Measurements from ENCODE around the gene BTBD9.

GRCh38 chr6:38543022-38543421, 96.7 kb downstream of the BTBD9 start:
- no peak for TF ChIP-seq EZH2 (IDR thresholded peaks at IDR 0.05; ENCODE audit: borderline replicate concordance, low read depth, low read length, severe bottlenecking)
- TF ChIP-seq, protein P1, sequence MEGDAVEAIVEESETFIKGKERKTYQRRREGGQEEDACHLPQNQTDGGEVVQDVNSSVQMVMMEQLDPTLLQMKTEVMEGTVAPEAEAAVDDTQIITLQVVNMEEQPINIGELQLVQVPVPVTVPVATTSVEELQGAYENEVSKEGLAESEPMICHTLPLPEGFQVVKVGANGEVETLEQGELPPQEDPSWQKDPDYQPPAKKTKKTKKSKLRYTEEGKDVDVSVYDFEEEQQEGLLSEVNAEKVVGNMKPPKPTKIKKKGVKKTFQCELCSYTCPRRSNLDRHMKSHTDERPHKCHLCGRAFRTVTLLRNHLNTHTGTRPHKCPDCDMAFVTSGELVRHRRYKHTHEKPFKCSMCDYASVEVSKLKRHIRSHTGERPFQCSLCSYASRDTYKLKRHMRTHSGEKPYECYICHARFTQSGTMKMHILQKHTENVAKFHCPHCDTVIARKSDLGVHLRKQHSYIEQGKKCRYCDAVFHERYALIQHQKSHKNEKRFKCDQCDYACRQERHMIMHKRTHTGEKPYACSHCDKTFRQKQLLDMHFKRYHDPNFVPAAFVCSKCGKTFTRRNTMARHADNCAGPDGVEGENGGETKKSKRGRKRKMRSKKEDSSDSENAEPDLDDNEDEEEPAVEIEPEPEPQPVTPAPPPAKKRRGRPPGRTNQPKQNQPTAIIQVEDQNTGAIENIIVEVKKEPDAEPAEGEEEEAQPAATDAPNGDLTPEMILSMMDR (IDR thresholded peaks at IDR 0.05; ENCODE audit: borderline replicate concordance, extremely low read depth, low read length, poor library complexity, severe bottlenecking) = no peak

Measured in DND-41 (cell line).